ENCODE results near the gene AK5. TPM values are rescaled to one million over a fixed set of nuclear protein-coding genes. Genes with fewer than 3 reads are reported as not detected.

Gene AK5, protein sequence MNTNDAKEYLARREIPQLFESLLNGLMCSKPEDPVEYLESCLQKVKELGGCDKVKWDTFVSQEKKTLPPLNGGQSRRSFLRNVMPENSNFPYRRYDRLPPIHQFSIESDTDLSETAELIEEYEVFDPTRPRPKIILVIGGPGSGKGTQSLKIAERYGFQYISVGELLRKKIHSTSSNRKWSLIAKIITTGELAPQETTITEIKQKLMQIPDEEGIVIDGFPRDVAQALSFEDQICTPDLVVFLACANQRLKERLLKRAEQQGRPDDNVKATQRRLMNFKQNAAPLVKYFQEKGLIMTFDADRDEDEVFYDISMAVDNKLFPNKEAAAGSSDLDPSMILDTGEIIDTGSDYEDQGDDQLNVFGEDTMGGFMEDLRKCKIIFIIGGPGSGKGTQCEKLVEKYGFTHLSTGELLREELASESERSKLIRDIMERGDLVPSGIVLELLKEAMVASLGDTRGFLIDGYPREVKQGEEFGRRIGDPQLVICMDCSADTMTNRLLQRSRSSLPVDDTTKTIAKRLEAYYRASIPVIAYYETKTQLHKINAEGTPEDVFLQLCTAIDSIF
- total RNA-seq (ENCODE audit: unreplicated experiment): not detected
- long read RNA-seq: 0 reads

GRCh38 chr1:77281491-77282186, at the start of gene AK5:
AK5 (plus strand) TSS chr1:77282019; CDS start chr1:77282314, 295 bp downstream.
- no peak within 1 kb of the TSS for H3K27ac Mint-ChIP-seq (ENCODE audit: unreplicated experiment)
- no peaks in the 10 kb centered on the region for H3K36me3 Mint-ChIP-seq (ENCODE audit: low read depth, unreplicated experiment)
- no peak for TF ChIP-seq CTCF (IDR thresholded peaks at IDR 0.05; ENCODE audit: unreplicated experiment)
- peaks cover 13% of the 10 kb centered on the region for H3K27me3 Mint-ChIP-seq (ENCODE audit: unreplicated experiment)
- no peaks in the 10 kb centered on the region for H3K4me1 Mint-ChIP-seq (ENCODE audit: unreplicated experiment)
- no peaks in the 10 kb centered on the region for H3K9me3 Mint-ChIP-seq (ENCODE audit: unreplicated experiment)
- DNase-seq (ENCODE audit: low spot score): peak; percentile 42
- H3K4me3 Mint-ChIP-seq (ENCODE audit: unreplicated experiment): peak within 1 kb of the TSS; percentile 80

- DNase-seq (ENCODE audit: low spot score): no peak
- H3K4me1 Mint-ChIP-seq (ENCODE audit: unreplicated experiment): no peaks in the 10 kb centered on the region
- H3K27me3 Mint-ChIP-seq (ENCODE audit: unreplicated experiment): no peaks in the 10 kb centered on the region
- no peaks in the 10 kb centered on the region for H3K36me3 Mint-ChIP-seq (ENCODE audit: low read depth, unreplicated experiment)
- no peak for TF ChIP-seq CTCF (IDR thresholded peaks at IDR 0.05; ENCODE audit: unreplicated experiment)
- H3K9me3 Mint-ChIP-seq (ENCODE audit: unreplicated experiment): no peaks in the 10 kb centered on the region
- H3K27ac Mint-ChIP-seq (ENCODE audit: unreplicated experiment): no peak overlapping the region
- no peak overlapping the region for H3K4me3 Mint-ChIP-seq (ENCODE audit: unreplicated experiment)
Measured at GRCh38 chr1:77232829-77233228, 49.0 kb upstream of the AK5 start.

DNA sequence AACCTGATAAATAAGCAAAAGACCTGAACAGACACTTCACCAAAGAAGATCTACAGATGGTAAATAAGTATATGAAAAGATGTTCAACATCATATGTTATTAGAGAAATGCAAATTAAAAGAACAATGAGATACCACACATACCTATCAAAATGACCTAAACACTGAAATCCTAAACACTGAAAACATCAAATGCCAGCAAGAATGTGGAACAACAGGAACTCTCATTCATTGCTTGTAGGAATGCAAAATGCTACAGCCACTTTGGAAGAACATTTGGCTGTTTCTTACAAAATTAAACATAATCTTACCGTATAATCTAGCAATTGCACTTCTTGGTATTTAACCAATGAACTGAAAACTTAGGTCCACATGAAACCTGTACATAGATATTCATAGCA, 47.7 kb upstream of the AK5 start:
- Mint-ChIP-seq H3K4me1 (ENCODE audit: unreplicated experiment) (no peaks in the 10 kb centered on the region), H3K27ac (ENCODE audit: unreplicated experiment) (no peak overlapping the region), H3K4me3 (ENCODE audit: unreplicated experiment) (no peak overlapping the region), H3K9me3 (ENCODE audit: unreplicated experiment) (no peaks in the 10 kb centered on the region), H3K36me3 (ENCODE audit: low read depth, unreplicated experiment) (no peaks in the 10 kb centered on the region), H3K27me3 (ENCODE audit: unreplicated experiment) (no peaks in the 10 kb centered on the region)
- DNase-seq (ENCODE audit: low spot score): no peak
- no peak for TF ChIP-seq CTCF (IDR thresholded peaks at IDR 0.05; ENCODE audit: unreplicated experiment)

- H3K27me3 Mint-ChIP-seq (ENCODE audit: unreplicated experiment): no peaks in the 10 kb centered on the region
Measured at GRCh38 chr1:77234943-77235342, 46.9 kb upstream of the AK5 start.

More at GRCh38 chr1:77234943-77235342, 46.9 kb upstream of the AK5 start:
- no peaks in the 10 kb centered on the region for H3K36me3 Mint-ChIP-seq (ENCODE audit: low read depth, unreplicated experiment)
- H3K27ac Mint-ChIP-seq (ENCODE audit: unreplicated experiment): no peak overlapping the region
- H3K4me3 Mint-ChIP-seq (ENCODE audit: unreplicated experiment): no peak overlapping the region
- H3K4me1 Mint-ChIP-seq (ENCODE audit: unreplicated experiment): no peaks in the 10 kb centered on the region
- DNase-seq (ENCODE audit: low spot score): no peak
- no peaks in the 10 kb centered on the region for H3K9me3 Mint-ChIP-seq (ENCODE audit: unreplicated experiment)
- TF ChIP-seq CTCF (IDR thresholded peaks at IDR 0.05; ENCODE audit: unreplicated experiment): no peak

Measured in endothelial cell (in vitro differentiated cells).